Activated T-cell treated with anti-CD3 and anti-CD28 coated beads for 4 hours (primary cell): ENCODE data around the gene HDGFL2.
A peak's percentile ranks its signal among the peaks of the same experiment; 100 is the strongest.
"Not testable (repeated sequence)": the region's sequence is repeated elsewhere in the genome, so short reads cannot be mapped to it uniquely, and the experiment has no call there.

Experiments
- DNase-seq: peaks from one replicate; pipeline ENCODE4 v3.0.0-alpha.2; 2020

The HDGFL2 gene

DNA sequence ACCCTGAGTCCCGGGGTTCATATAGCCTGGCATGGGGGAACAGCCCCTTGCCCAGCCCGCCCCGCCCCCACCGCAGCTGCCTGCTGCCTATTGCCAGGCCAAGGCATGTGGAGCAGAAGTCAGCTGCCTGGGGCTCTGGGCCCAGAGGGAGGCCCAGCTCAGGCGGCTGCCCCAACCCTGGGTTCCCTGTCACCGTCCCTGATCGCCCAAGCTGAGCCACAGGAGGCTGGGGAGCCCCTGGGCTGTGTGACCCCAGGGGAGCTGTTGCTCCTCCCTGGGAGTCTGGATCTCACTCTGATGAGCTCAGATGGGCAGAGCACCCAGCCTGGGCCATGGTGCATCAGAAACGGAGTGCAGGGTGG is 44.8 kb downstream of the HDGFL2 start:
- DNase-seq = no peak

DNA sequence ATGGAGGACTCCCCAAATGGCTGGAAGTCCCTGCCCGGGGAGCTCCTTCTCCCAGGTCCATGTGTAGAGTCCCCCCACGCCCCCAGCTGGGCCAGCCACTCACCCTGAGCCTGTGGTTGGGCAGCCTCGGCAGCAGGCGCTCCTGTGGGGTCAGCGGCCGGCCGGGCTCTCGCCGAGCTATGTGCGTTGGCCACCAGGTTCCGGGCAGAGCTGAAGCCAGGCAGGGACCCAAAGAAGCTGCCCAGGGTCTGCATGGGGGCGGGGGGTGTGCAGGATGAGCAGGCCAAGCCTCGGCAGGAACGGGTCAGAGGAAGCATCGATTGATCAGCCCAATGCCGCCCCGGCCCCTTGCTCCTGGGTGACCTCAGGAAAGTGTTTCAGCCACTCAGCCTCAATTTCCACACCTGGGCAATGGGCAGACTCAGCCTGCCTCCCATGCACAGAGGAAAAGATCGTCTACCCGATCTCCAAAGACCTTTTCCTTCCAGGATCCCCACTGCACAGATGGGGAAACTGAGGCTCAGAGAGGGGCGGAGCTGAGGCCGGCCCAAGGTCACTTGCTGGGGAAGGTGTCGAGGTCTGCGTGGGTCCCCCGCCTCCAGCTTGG is 45.5 kb downstream of the HDGFL2 start:
- DNase-seq = no peak

DNA sequence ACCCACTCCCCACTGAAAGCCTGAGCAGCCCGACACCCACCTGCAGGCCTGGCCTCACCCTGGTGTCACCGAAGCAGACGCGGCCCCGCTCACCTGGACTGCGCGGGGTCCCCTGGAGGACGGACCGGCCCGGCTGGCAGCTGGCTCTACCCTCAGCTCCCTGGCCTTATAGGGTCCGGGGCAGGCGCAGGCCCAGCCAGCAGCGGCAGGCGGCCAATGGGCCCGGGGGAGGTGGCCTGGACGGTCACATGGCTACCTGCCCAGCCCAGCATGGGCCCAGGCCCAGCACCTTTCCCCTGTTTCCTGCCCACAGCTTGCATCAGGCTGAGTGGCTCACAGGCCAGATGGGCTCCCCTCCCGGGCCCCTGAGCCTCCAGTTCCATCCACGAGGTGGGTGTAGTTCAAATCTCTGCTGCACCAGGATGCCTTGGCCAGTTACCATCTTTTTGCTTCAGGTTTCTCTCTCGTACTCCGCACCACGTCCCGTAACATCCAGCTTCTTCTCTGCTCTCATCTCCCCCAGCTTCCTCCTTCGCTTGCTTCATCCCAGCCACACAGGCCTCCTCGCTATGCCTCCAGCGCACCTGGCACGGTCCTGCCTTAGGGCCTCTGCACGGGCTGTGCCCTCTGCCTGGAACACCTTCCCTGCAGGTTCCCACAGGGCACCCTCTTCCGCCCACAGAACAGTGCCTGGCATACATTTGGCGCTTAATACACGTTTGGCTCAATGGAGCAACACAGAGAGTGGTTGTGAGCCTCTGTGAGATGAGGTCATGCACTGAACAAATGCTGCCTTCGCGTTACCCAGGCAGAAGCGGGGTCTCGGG is 46.5 kb downstream of the HDGFL2 start, which contains the start of gene PLIN4:
Gene PLIN4 (minus strand): TSS at position 142 of the 827 bp plus-strand sequence. CDS start 214 bp downstream, outside the sequence.
- DNase-seq = no peak

DNA sequence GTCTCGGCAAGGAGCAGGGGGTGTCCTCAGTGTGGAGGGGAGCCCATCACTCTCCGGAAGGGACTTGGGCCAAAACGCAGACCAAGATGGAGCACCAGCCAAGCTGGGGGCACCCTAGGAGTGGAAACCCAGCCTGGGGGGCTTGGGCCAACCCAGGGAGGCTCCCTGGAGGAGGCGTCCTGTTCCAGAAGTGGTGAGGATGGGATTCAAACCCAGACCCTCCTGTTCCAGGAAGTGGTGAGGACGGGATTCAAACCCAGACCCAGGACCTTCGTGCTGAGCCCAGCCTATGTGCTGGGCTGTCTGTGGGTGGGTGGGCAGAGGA is 47.0 kb downstream of the HDGFL2 start:
- no peak for DNase-seq

DNA sequence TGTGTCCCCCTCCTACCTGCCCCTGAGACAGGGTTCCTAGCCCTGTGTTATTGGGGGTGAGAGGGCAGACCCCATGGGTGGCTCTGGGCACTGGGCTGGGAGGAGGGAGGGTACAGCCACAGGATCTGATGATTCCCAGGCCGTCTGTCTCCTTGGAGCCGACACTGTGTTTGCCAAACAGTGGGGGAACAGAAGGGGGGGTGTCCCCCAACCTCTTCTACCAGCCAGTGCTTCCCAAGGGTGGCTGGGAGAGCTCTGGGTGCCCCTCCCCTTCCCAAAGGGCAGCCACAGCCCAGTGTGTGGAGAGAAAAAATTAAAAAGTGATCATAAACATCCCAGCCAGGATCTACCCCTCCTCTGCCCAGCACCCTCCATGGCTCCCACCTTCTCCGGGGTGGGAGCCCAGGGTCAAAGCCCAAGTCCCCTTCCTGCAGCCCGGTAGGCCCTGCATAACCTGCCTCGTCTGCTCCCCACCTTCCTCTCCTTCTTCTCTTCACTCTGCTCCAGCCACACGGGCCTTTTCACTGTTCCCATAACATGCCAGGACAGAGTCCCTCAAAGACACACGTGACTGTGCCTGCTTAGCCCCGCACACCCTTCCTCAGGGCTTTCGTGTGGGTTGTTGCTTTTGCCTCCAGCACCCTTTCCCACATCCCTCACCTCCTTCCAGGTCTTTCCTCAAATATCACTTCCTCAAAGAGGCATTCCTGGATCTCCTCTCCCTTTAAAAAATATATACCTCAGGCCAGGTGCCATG is 47.6 kb downstream of the HDGFL2 start:
- DNase-seq = no peak

DNA sequence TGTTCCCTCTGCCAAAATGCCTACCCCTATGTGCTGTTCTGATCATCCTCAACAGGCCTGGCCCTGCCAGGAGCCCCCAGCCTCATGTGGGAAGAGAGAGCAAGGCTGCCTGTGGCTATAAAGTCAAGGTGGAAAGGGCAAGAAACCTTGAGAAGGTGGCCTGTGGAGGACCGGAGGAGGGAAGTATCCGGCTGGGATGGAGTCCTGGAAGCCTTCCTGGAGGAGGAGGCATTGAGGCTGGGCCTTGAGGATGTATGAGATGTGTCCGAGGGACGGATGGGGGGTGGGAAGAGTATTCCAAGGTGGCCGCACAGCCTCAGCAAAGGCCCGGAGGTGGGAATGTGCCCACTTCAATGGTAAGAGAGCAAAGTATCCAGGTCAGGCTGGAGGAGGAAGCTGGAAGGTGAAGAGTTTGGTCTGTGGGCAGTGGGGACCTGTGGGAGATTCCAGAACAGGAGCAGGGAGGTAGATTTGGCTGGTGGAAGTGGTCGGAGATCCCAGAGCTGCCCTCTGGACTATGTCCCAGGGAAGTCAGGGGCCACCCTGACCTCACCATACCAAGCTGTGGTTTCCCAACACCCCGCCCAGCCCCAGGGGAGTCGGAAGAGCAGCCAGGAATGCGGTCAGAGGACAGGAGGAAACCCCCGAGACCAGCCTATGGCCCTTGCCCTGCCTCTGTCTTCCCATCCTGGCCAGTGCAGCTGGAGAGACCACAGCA is 49.2 kb downstream of the HDGFL2 start:
- no peak for DNase-seq

DNA sequence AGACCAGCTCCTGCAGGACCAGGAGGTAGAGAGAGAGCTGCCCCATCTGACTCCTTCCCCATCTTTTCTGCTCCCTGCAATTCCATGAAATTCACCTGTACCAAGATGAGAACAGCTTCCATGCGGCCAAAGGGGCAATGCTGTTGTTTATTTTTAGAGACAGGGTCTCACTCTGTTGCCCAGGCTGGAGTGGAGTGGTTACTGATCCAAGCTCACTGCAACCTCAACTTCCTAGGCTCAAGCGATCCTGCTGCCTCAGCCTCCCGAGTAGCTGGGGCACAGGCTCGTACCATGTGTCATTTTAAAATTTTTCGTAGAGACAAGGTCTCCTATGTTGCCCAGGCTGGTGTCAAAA is 49.8 kb downstream of the HDGFL2 start:
- no peak for DNase-seq

DNA sequence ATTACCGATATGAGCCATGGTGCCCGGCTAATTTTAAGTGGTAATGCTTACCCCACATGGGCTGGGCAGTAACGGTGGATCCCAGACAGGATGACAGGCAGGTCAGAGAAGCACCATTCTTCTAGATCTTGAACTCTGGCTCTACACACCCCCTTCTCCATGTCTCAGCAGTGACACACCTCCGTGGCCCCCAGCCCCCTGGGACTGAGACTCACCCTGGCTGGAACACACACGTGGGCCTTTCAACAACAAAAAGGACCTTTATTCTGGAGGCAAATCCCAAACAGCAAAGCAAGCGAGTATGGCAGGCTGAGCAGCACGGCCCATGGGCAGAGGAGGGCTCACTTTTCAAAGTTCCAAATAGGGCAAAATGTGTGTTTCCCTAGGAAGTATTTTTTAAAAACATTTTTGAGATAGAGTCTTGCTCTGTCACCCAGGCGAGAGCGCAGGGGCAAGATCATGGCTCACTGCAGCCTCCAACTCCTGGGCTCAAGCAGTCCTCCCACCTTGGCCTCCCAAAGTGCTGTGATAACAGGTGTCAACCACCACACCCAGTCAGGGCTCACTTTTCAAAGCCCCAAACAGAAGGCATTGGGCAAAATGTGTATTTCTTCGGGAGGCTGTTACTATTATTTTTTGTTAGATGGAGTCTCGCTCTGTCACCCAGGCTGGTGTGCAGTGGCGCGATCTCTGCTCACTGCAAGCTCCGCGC is 50.4 kb downstream of the HDGFL2 start:
- DNase-seq = no peak

DNA sequence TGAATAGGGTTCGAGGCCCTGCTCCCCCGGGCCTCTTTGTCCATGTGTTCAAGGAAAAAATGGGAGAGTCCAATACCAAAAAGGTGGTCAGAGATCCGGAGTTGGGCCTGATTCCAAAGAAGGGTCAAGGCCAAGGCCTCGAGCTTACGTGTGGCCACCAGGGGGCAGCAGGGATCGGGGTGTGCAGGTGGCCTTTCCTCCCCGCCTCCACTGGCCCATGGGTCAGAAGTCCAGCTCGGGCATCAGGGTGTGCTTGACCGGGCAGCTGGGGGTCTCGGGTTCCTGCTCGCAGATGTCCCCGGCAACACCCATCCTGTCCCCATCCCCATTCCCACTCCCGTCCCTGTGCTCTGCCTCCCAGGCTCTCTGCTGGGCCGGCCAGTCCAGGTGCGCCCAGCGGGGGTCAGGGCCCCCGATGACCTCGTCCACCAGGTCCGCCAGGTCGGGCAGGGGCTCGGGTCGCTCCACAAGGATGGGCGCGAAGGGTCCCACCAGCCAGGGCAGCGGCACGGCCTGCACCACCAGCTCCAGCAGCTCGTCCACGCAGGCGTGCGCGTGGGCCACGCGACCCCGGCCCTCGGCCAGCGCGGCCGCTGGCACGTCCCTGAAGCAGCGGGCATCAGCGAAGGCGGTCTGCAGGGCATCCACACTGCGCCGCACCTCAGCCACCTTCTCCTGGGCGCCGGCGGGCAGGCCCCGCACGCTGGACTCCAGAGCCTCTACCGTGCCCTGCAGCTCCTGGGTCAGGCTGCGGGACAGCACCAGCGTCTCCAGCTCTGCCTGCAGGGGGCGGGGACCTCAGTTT is 51.4 kb downstream of the HDGFL2 start:
- no peak for DNase-seq

DNA sequence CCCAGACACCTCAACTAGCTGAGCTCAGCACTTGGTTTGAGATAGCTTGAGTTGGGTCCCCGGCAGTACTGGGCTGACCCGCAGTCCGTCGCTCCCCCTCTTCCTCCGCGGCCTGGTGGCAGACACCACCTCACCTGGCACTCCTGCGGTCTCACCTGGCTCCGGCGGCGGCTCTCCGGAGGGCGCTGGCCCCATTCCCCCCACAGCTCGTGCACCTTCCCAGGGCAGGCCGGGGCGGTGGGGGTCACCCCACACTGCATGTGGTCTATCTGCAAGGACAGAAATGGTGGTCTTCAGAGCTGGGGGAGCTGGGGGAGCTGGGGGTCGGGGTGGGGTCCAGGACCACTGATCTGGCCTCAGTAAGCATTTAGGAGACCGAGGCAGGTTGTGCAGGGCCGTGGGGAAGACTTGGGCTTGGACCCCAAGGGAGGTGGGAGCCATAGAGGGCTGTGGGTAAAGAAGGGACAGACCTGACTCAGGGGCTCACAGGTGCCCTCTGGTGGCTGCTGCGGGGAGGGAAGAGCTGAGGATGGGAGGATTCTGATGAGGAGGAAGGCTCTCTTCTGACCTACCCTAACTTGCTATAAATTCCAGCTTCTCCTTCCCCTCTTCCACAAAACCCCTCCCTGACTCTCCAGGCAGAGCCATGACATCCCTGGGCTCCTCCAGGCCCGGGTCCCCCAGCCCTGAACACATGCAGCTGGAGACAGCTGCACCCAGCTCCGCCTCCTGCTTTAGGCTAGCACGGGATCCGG is 52.9 kb downstream of the HDGFL2 start:
- DNase-seq = peak; percentile 62

DNA sequence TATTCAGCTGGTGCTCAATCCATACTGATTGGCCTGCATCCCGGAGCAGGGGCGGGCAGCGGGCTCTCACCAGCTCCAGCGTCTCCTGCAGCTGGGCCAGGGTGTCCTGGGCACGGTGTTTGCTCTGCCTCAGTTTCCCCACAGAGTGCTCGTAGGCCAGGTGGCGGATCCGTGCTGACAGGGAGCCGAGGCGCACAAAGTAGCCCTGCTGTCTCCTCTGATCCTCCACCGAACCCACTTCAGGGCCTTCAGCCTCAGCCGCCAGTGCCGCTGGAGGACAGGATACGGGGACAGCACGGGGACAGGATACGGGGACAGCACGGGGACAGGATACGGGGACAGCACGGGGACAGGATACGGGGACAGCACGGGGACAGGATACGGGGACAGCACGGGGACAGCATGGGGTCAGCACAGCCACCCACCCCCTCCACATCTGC is 53.5 kb downstream of the HDGFL2 start:
- no peak for DNase-seq

DNA sequence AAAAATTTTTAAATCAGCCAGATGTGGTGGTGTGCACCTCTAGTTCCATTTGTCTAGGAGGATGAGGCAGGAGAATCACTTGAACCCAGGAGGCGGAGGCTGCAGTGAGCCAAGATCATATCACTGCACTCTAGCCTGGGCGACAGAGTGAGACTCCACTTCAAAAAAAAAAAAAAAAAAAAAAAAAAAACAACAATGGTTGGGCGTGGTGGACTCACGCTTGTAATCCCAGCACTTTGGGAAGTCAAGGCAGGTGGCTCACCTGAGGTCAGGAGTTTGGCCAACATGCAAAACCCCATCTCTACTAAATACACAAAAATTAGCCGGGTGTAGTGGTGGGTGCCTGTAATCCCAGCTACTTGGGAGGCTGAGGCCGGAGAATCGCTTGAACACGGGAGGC is 55.3 kb downstream of the HDGFL2 start:
- not testable (repeated sequence) for DNase-seq

DNA sequence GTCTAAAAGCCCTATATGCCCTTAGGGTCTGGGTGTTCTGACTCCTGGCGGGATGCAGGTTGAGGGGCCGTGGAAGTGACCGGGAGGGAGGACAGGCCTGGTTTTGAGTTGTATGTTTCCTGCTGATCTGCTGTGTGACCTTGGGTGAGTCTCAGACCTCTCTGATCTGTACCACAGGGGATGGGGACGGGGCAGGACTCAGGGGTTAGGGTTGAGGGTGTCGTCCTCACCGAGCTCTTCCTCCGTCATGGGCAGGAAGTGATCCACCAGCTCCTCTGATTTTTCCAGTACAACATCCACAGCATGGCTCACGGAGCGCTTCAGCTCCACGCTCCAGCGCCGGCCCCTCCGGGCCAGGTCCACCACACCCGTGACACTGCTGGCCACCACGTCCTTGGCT is 56.7 kb downstream of the HDGFL2 start:
- DNase-seq = no peak

DNA sequence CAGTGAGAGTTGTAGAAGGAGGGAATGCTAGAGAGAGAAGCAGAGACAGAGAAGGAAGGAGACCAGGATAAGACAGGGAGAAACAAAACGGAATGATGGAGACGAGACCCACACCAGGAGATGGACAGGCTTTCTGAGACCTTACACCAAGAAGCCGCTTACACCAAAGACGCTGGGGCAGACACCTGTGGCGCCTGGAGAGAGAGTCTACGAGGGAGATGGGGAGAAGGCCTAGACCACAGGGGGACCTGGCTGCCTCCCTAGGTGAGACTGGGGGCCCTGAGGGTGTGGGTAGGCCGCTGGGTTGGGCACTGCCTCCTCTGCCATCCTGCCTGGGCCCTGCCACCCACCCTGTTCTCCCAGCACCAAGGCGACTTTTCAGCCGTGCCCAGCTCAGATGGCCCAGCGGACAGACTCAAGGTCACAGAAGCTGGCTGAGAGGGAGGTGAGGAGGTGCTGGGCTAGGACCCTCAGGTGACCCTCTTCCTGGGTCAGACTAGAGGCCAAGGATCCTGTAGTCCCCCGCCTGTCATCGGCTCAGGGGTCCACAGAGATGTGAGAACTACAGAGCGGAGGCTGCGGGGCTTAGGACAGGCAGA is 57.9 kb downstream of the HDGFL2 start:
- no peak for DNase-seq

DNA sequence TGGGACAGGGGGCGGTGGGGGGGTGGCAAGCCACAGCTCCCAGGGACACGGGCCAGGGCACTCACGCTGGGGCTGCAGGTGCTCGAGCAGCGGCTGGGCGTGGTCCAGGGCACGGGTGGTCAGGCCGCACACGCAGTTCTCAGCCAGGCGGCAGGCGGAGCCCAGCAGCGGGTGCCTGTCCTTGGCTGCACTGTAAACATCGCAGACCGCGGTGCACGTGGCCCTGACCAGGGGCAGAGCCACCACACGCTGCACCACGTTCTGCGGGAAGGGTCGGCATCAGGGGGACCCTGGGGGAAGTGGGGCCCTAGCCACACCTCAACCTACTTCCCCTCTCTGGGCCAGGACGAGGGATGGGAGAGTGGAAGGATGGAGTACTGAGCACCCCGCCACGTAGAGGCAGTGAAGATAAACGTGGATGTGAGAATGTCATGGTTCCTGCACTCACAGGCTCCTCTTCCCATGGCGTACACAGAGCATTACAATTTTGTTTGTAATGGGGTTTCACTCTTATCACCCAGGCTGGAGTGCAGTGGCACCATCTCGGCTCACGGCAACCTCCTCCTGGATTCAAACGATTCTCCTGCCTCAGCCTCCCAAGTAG is 59.6 kb downstream of the HDGFL2 start:
- DNase-seq = no peak

DNA sequence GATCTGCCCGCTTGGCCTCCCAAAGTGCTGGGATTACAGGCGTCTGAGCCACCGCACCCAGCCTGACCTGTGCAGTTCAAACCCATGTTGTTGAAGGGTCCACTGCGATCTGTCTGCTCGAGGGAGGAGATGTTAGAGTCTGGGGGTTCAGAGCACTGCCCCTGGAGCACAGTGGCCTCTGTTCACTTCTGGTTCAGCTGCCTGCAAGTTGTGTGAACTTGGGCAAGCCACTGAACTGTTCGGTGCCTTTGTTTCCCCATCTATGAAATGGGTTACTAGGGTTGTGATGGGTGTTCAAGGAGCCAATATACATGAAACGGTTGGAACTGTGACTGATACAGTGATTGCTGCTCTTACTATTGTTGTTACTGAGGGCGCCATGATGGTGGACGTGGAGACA is 61.2 kb downstream of the HDGFL2 start:
- no peak for DNase-seq

DNA sequence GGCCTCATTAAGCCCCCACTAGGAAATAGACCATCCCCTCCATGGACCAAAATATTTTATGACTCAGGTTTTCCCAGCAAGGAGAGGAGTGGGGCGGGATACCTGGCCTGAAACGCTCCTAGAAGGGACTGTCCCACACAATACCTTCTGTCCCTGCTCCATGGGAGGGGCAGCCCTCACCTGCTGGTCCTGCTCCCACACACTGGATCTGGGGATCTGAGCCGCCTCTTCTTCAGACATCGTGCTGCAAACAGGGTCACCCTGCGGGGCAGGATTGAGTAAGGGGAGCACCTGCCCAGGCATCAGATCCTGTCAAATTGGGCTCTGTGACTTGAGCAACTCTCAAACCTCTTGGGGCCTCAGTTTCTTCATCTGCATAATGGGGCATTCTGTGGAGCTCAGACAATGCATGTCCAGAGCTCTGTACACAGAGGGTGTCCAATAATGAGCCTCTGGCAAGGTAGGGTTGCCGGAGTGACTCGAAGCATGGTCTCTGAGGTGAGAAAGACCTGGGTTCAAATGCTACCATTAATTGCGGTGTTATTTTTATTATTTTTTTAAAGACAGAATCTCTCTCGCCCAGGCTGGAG is 61.8 kb downstream of the HDGFL2 start:
- DNase-seq = no peak

DNA sequence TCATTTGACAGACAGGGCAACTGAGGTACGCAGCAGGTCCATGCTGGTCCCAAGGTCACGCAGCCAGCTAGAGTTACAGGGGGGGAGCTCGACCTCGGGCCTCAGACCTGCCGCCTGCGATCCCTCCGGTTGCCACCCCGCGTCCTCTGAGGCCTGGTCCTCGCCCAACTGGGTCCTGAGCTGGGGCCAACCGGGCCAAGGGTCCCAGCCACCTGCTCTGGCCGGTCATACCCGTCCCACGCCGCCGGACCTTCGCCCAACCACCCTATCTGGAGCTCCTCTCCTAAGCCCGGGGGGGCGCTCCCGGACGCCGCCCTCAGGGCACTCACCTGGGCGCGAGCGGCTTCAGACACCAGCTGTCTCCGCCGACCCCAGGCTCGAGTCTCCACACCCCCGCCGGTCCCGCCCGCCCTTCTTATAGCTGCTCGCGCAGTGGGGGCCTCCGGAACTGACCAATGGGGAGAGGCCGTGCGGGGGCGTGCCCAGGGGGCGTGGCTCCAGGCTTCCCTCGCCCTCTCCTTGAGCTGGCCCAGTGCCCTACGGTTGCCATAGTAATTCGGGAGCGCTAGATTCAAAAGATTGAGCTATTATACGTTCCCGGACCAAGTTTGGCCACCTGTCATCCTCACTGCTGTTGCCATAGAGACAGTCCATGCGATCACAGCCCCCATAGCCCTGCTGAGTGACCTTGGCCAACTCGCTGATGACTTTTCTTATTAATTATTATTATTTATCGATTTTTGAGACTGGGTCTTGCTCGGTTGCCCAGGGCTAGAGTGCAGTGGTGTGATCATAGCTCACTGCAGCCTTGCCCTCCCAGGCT is 63.0 kb downstream of the HDGFL2 start, which contains the start of gene PLIN5:
Gene PLIN5 (minus strand): TSS at position 389 of the 823 bp plus-strand sequence. CDS start 1,150 bp downstream, outside the sequence.
- DNase-seq = peak; percentile 6

DNA sequence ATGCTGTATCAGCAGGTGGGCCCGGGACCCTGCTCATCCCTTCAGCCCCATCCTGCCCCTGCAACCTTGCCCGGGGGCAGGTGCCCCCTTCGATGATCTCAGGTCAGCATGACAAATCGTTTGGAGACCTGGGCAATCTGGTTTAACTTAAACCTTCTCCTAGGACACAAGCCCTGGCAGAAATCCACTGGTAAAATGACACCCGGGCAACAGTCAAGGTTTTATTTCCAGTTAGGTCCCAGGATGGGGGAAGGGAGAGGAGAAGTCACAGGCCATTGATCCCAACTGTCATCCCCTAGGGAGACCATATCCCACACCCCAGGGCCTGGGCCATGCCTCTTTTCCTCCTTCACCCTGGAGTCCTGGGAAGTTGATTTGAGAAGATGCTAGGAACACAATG is 64.7 kb downstream of the HDGFL2 start:
- no peak for DNase-seq
